WTC11 (cell line): ENCODE results near the gene MLPH. TPM values are rescaled to one million over a fixed set of nuclear protein-coding genes. Genes with fewer than 3 reads are reported as not detected.

Experiments
- ATAC-seq: fragments of 200-7000 bp; cut with Tn5 transposase; 2 replicates; pipeline ENCODE4 v1.10.0; 2021; ENCODE audit warnings: mild to moderate bottlenecking, moderate library complexity
- CTCF ChIA-PET: fragments of 300-600 bp; sonication (Branson Sonifier 250); formaldehyde crosslinking; loops from one replicate; lab custom pipeline; 2021; ENCODE audit warnings: antibody characterized with exemption; lab: Charles Lee
- POLR2A ChIA-PET: fragments of 350-600 bp; sonication (Branson Sonifier 250); formaldehyde crosslinking; loops from one replicate; lab custom pipeline; 2021; ENCODE audit warnings: antibody characterized with exemption; lab: Charles Lee
- DNase-seq: peaks from one replicate; pipeline ENCODE4 v3.0.0; 2021; ENCODE audit warnings: low spot score
- H3K27ac Mint-ChIP-seq: 2 replicates; pipeline ENCODE4 v1.8.0; 2021; ENCODE audit warnings: mixed read lengths
- H3K27me3 Mint-ChIP-seq: 2 replicates; pipeline ENCODE4 v1.8.0; 2021; ENCODE audit warnings: low read depth, mild to moderate bottlenecking, moderate library complexity, mixed read lengths
- H3K36me3 Mint-ChIP-seq: 2 replicates; pipeline ENCODE4 v1.8.0; 2021; ENCODE audit warnings: mixed read lengths
- H3K4me1 Mint-ChIP-seq: 2 replicates; pipeline ENCODE4 v1.8.0; 2022; ENCODE audit warnings: mixed read lengths
- H3K4me3 Mint-ChIP-seq: 2 replicates; pipeline ENCODE4 v1.8.0; 2021; ENCODE audit warnings: mild to moderate bottlenecking, moderate library complexity, mixed read lengths
- H3K9me3 Mint-ChIP-seq: 2 replicates; pipeline ENCODE4 v1.8.0; 2021; ENCODE audit warnings: mixed read lengths
- AFF4 ChIP-seq: sonication (generic); formaldehyde crosslinking; IDR thresholded peaks from 2 replicates; pipeline ENCODE4 v1.8.1; 2023; ENCODE audit warnings: mild to moderate bottlenecking, missing genetic modification reagents, borderline replicate concordance
- AR ChIP-seq: fragments of 250-450 bp; sonication (Bioruptor Pico); IDR thresholded peaks from 2 replicates; pipeline ENCODE4 v1.9.0; 2021; ENCODE audit warnings: mild to moderate bottlenecking
- ATF1 ChIP-seq: sonication (generic); formaldehyde crosslinking; IDR thresholded peaks from 2 replicates; pipeline ENCODE4 v1.8.1; 2023; ENCODE audit warnings: mild to moderate bottlenecking, moderate library complexity, missing genetic modification reagents
- ATF2 ChIP-seq: sonication (generic); formaldehyde crosslinking; IDR thresholded peaks from 2 replicates; pipeline ENCODE4 v1.8.1; 2022; ENCODE audit warnings: low read depth, missing genetic modification reagents, borderline replicate concordance
- ATF3 ChIP-seq: sonication (generic); formaldehyde crosslinking; conservative IDR thresholded peaks from 2 replicates; pipeline ENCODE4 v1.8.1; 2022; ENCODE audit warnings: mild to moderate bottlenecking, missing genetic modification reagents
- CREM ChIP-seq: sonication (generic); formaldehyde crosslinking; IDR thresholded peaks from 2 replicates; pipeline ENCODE4 v1.8.1; 2022; ENCODE audit warnings: mild to moderate bottlenecking, missing genetic modification reagents, moderate library complexity
- E2F4 ChIP-seq: sonication (generic); formaldehyde crosslinking; IDR thresholded peaks from 2 replicates; pipeline ENCODE4 v1.8.1; 2022; ENCODE audit warnings: low read depth, mild to moderate bottlenecking, moderate library complexity, missing genetic modification reagents, borderline replicate concordance
- GTF2I ChIP-seq: fragments of 250-450 bp; sonication (Bioruptor Pico); conservative IDR thresholded peaks from 2 replicates; pipeline ENCODE4 v1.4.0; 2021; ENCODE audit warnings: mild to moderate bottlenecking
- MAX ChIP-seq: sonication (generic); formaldehyde crosslinking; IDR thresholded peaks from 2 replicates; pipeline ENCODE4 v1.8.0; 2022; ENCODE audit warnings: mild to moderate bottlenecking, missing genetic modification reagents
- NR2C2 ChIP-seq: sonication (generic); formaldehyde crosslinking; IDR thresholded peaks from 2 replicates; pipeline ENCODE4 v1.8.0; 2022; ENCODE audit warnings: mild to moderate bottlenecking, missing genetic modification reagents
- SOX15 ChIP-seq: fragments of 250-450 bp; sonication (Bioruptor Pico); IDR thresholded peaks from 2 replicates; pipeline ENCODE4 v1.9.0; 2021; ENCODE audit warnings: mild to moderate bottlenecking
- SP1 ChIP-seq: sonication (generic); formaldehyde crosslinking; conservative IDR thresholded peaks from 2 replicates; pipeline ENCODE4 v1.8.1; 2022; ENCODE audit warnings: missing genetic modification reagents
- ZMAT4 ChIP-seq: fragments of 250-450 bp; sonication (Bioruptor Pico); IDR thresholded peaks from 2 replicates; pipeline ENCODE4 v1.9.0; 2021; ENCODE audit warnings: mild to moderate bottlenecking
- ZNF138 ChIP-seq: sonication (generic); formaldehyde crosslinking; conservative IDR thresholded peaks from 2 replicates; pipeline ENCODE4 v1.8.1; 2022; ENCODE audit warnings: mild to moderate bottlenecking, moderate library complexity, missing genetic modification reagents
- ZNF232 ChIP-seq: sonication (generic); formaldehyde crosslinking; IDR thresholded peaks from 2 replicates; pipeline ENCODE4 v1.8.0; 2022; ENCODE audit warnings: mild to moderate bottlenecking, missing genetic modification reagents
- ZNF416 ChIP-seq: fragments of 250-450 bp; sonication (Bioruptor Pico); IDR thresholded peaks from 2 replicates; pipeline ENCODE4 v1.9.0; 2021; ENCODE audit warnings: mild to moderate bottlenecking, inconsistent platforms
- ZNF532 ChIP-seq: fragments of 250-450 bp; sonication (Bioruptor Pico); IDR thresholded peaks from 2 replicates; pipeline ENCODE4 v1.9.0; 2021; ENCODE audit warnings: mild to moderate bottlenecking, borderline replicate concordance
- ZNF671 ChIP-seq: fragments of 250-450 bp; sonication (Bioruptor Pico); IDR thresholded peaks from 2 replicates; pipeline ENCODE4 v1.8.0; 2021; ENCODE audit warnings: mild to moderate bottlenecking
- total RNA-seq: library from RNA; stranded (reverse); gene quantifications from 3 replicates; pipeline ENCODE4 v1.2.3, GENCODE V29; 2021

Gene MLPH
- total RNA-seq, 1 experiment from 2014 or later = 10.3 TPM

- 0 out of 2 replicates have a peak, but pooled peaks cover 2% of the 10 kb centered on the region for H3K36me3 Mint-ChIP-seq
- no peak overlapping the region for H3K27ac Mint-ChIP-seq
- peaks cover 9% of the 10 kb centered on the region for H3K4me1 Mint-ChIP-seq
- POLR2A ChIA-PET = no interaction called here
- ATAC-seq (no peak), DNase-seq (no peak)
- CTCF ChIA-PET = interaction anchor here (0.8 to 10.4 kb wide), 4 partner anchors 17 to 65 kb away, joined by 4 to 385 read pairs (median 6); no protein-coding TSS in a partner anchor
- H3K9me3 Mint-ChIP-seq = peaks cover 7% of the 10 kb centered on the region; the same call in 1 of the 2 replicates
- TF ChIP-seq ZMAT4 (no peak), AFF4 (CRISPR knock-in tag) (no peak), NR2C2 (CRISPR knock-in tag) (no peak), ATF2 (CRISPR knock-in tag) (no peak), ZNF532 (no peak), ZNF671 (CRISPR knock-in tag) (no peak), ATF1 (no peak), E2F4 (CRISPR knock-in tag) (no peak)
- no peaks in the 10 kb centered on the region; the same call in 1 of the 2 replicates for H3K27me3 Mint-ChIP-seq
- H3K4me3 Mint-ChIP-seq = no peak overlapping the region
Observed at GRCh38 chr2:237508361-237508760, 21.3 kb downstream of the MLPH start.

GRCh38 chr2:237509151-237509550, 22.1 kb downstream of the MLPH start:
- Mint-ChIP-seq H3K4me1 (peaks cover 12% of the 10 kb centered on the region), H3K4me3 (no peak overlapping the region), H3K36me3 (0 out of 2 replicates have a peak, but pooled peaks cover 2% of the 10 kb centered on the region), H3K27me3 (no peaks in the 10 kb centered on the region; the same call in 1 of the 2 replicates), H3K9me3 (peaks cover 7% of the 10 kb centered on the region; the same call in 1 of the 2 replicates), H3K27ac (no peak overlapping the region)
- ATAC-seq (no peak), DNase-seq (no peak)
- POLR2A ChIA-PET = no interaction called here
- CTCF ChIA-PET = interaction anchor here (1.2 to 10.4 kb wide), 6 partner anchors 16 to 343 kb away, joined by 3 to 385 read pairs (median 6); no protein-coding TSS in a partner anchor
- no peak for TF ChIP-seq SP1
- no peak for TF ChIP-seq ZNF232
- TF ChIP-seq ATF2 (CRISPR knock-in tag) = no peak
- no peak for TF ChIP-seq ATF3 (CRISPR knock-in tag)
- no peak for TF ChIP-seq ZNF138 (CRISPR knock-in tag)
- no peak for TF ChIP-seq SOX15 (CRISPR knock-in tag)
- TF ChIP-seq GTF2I (CRISPR knock-in tag) = no peak
- no peak for TF ChIP-seq MAX (CRISPR knock-in tag)
- no peak for TF ChIP-seq ZNF671 (CRISPR knock-in tag)
- no peak for TF ChIP-seq CREM (CRISPR knock-in tag)
- TF ChIP-seq ZNF416 (CRISPR knock-in tag) = no peak
- no peak for TF ChIP-seq AR
